ENCODE measurements around the gene CHODL. TPM values are rescaled to one million over a fixed set of nuclear protein-coding genes. Genes with fewer than 3 reads are reported as not detected.

CHODL gene
- total RNA-seq, 1 experiment from 2014 or later = 3.4 TPM

GRCh38 chr21:18269856-18270255 is 25.2 kb downstream of the CHODL start:
- H2AFZ ChIP-seq (ENCODE audit: low read length) = no peak overlapping the region
- no peak overlapping the region for H2AK5ac ChIP-seq (ENCODE audit: insufficient read length, low read length)
- H3K4me1 ChIP-seq (ENCODE audit: insufficient read depth, low read length) = no peaks in the 10 kb centered on the region
- H3K23me2 ChIP-seq (ENCODE audit: insufficient read length, low read depth, low read length, poor library complexity, severe bottlenecking) = no peaks in the 10 kb centered on the region
- H3K9ac ChIP-seq (ENCODE audit: extremely low read depth, insufficient read length, low read length) = no peak overlapping the region
- H2BK5ac ChIP-seq (ENCODE audit: insufficient read length, low read length) = no peak overlapping the region
- no peak overlapping the region for H4K5ac ChIP-seq (ENCODE audit: insufficient read length, low read depth, low read length)
- no peak overlapping the region for H3K4me2 ChIP-seq (ENCODE audit: insufficient read depth, insufficient read length, low read length)
- H4K91ac ChIP-seq (ENCODE audit: insufficient read length, low read depth, low read length) = no peak overlapping the region
- H3K18ac ChIP-seq (ENCODE audit: insufficient read length, low read depth, low read length) = no peak overlapping the region
- no peaks in the 10 kb centered on the region for H3K79me1 ChIP-seq (ENCODE audit: insufficient read depth, low read depth, low read length, poor library complexity, severe bottlenecking)
- no peaks in the 10 kb centered on the region for H3K9me3 ChIP-seq (ENCODE audit: control insufficient read depth, low read depth, low read length)
- no peak overlapping the region for H2BK12ac ChIP-seq (ENCODE audit: insufficient read length, low read depth, low read length)
- no peak overlapping the region for H3K14ac ChIP-seq (ENCODE audit: insufficient read depth, low read length)
- H2BK15ac ChIP-seq (ENCODE audit: low read depth, low read length) = no peak overlapping the region
- no peak overlapping the region for H3T11ph ChIP-seq (ENCODE audit: low read length)
- no peak overlapping the region for H2BK20ac ChIP-seq (ENCODE audit: low read depth, low read length, poor library complexity, severe bottlenecking)
- DNase-seq = no peak
- no peaks in the 10 kb centered on the region for H3K79me2 ChIP-seq (ENCODE audit: insufficient read depth, low read length)
- no peaks in the 10 kb centered on the region for H3K27me3 ChIP-seq (ENCODE audit: insufficient read depth, low read length)
- no peak overlapping the region for H3K4ac ChIP-seq (ENCODE audit: low read depth, low read length)
- no peak for TF ChIP-seq CTCF (conservative IDR thresholded peaks at IDR 0.05)
- no peak overlapping the region for H2BK120ac ChIP-seq (ENCODE audit: low read depth, low read length, poor library complexity, severe bottlenecking)
- Mint-ChIP-seq H3K27ac (no peak overlapping the region), H3K4me3 (no peak overlapping the region), H3K36me3 (ENCODE audit: insufficient read depth in 1 of 3, low read depth in 3 of 3) (peaks cover 2 to 9% (median 6%) of the 10 kb centered on the region in 3 experiments; a peak in 5 of 7 replicates), H3K27me3 (ENCODE audit: low read depth) (no peaks in the 10 kb centered on the region), H3K4me1 (no peaks in the 10 kb centered on the region), H3K9me3 (peaks cover 0 to 12% of the 10 kb centered on the region in 2 experiments; a peak in 3 of 5 replicates)
- H3K27ac ChIP-seq (ENCODE audit: insufficient read length, low read depth, low read length) = no peak overlapping the region
- H4K20me1 ChIP-seq (ENCODE audit: control insufficient read depth, insufficient read depth, insufficient read length) = no peaks in the 10 kb centered on the region
- no CpG with 5 or more reads among the region's 7 CpGs for WGBS (ENCODE audit: extremely low coverage, insufficient read length, low lambda C conversion rate)
- H4K8ac ChIP-seq (replicated peaks; ENCODE audit: insufficient read length, low read depth, low read length) = no peak overlapping the region
- H3K23ac ChIP-seq (ENCODE audit: insufficient read length, low read depth, low read length) = no peak overlapping the region
- no peak overlapping the region for H3K56ac ChIP-seq (ENCODE audit: insufficient read length, low read depth, low read length)

Measured in H9 (cell line).